A673 (cell line): Measurements from ENCODE around the gene ARMS2. TPM values are rescaled to one million over a fixed set of nuclear protein-coding genes. Genes with fewer than 3 reads are reported as not detected.

Source experiments
- BruUV-seq: library from RNA; stranded (reverse); fragments of 400-500 nt; replicated peaks from 2 replicates; lab custom pipeline; 2021; lab: Mats Ljungman, UMichigan
- CTCF ChIA-PET: fragments of 300-600 bp; sonication (Branson Sonifier 250); formaldehyde crosslinking; loops from one replicate; lab custom pipeline; 2022; ENCODE audit warnings: antibody characterized with exemption; lab: Charles Lee
- POLR2A ChIA-PET: fragments of 300-600 bp; sonication (Branson Sonifier 250); formaldehyde crosslinking; loops from one replicate; lab custom pipeline; 2022; ENCODE audit warnings: antibody characterized with exemption; ENCODE audit not compliant: low non-redundant PET; lab: Charles Lee
- DNase-seq: peaks from one replicate; pipeline ENCODE4 v3.0.0-alpha.2; 2015; ENCODE audit warnings: low spot score
- H3K27ac ChIP-seq: fragments of 200-600 bp; sonication (generic); 2 replicates; pipeline ENCODE4 v1.5.1; 2016; ENCODE audit warnings: mixed run types, low read depth, mild to moderate bottlenecking, mixed read lengths, antibody characterized with exemption, low read length; ENCODE audit not compliant: poor library complexity, severe bottlenecking
- H3K27me3 ChIP-seq: fragments of 200-600 bp; sonication (generic); replicated peaks from 2 replicates; pipeline ENCODE4 v1.6.1; 2017; ENCODE audit warnings: mixed run types, low read depth, mild to moderate bottlenecking, mixed read lengths, antibody characterized with exemption, low read length; ENCODE audit not compliant: insufficient read depth, poor library complexity
- H3K36me3 ChIP-seq: fragments of 200-600 bp; sonication (generic); 2 replicates; pipeline ENCODE4 v1.6.1; 2016; ENCODE audit warnings: mixed run types, mild to moderate bottlenecking, mixed read lengths, antibody characterized with exemption, low read length; ENCODE audit not compliant: insufficient read depth, poor library complexity, severe bottlenecking
- H3K4me1 ChIP-seq: fragments of 200-600 bp; sonication (generic); 2 replicates; pipeline ENCODE4 v1.6.1; 2017; ENCODE audit warnings: mixed run types, mild to moderate bottlenecking, mixed read lengths, antibody characterized with exemption, low read length; ENCODE audit not compliant: insufficient read depth, poor library complexity, severe bottlenecking
- H3K4me3 ChIP-seq: fragments of 200-600 bp; sonication (generic); 2 replicates; pipeline ENCODE4 v1.5.1; 2016; ENCODE audit warnings: low read depth, mixed run types, mild to moderate bottlenecking, mixed read lengths, low read length; ENCODE audit not compliant: poor library complexity, severe bottlenecking
- H3K9me3 ChIP-seq: fragments of 200-600 bp; sonication (generic); 2 replicates; pipeline ENCODE4 v1.6.1; 2016; ENCODE audit warnings: mixed run types, low read depth, mild to moderate bottlenecking, mixed read lengths, antibody characterized with exemption, low read length; ENCODE audit not compliant: poor library complexity, severe bottlenecking
- EZH2 ChIP-seq: fragments of 200-600 bp; sonication (generic); IDR thresholded peaks from 2 replicates; pipeline ENCODE4 v1.6.1; 2017; ENCODE audit warnings: borderline replicate concordance, low read depth, mild to moderate bottlenecking, mixed read lengths, antibody characterized with exemption, low read length; ENCODE audit not compliant: poor library complexity, severe bottlenecking
- intact Hi-C: fragments of 100-400 bp; cut with micrococcal nuclease; formaldehyde crosslinking; loops from one replicate; pipeline ENCODE4 v1.10.0; 2022; ENCODE audit not compliant: unreplicated experiment
- total RNA-seq: library from RNA; stranded (reverse); gene quantifications from 2 replicates; pipeline ENCODE4 v1.2.3, GENCODE V29; 2021
- TF ChIP-seq, protein P1 (sequence below): fragments of 300-800, 200-600 bp; sonication (generic); conservative IDR thresholded peaks from 2 replicates; pipeline ENCODE4 v1.5.1; 2017; ENCODE audit warnings: low read depth, mild to moderate bottlenecking, antibody characterized with exemption, low read length, moderate library complexity, mixed read lengths

The ARMS2 gene
- total RNA-seq, 1 experiment from 2014 or later, result not detected

DNA sequence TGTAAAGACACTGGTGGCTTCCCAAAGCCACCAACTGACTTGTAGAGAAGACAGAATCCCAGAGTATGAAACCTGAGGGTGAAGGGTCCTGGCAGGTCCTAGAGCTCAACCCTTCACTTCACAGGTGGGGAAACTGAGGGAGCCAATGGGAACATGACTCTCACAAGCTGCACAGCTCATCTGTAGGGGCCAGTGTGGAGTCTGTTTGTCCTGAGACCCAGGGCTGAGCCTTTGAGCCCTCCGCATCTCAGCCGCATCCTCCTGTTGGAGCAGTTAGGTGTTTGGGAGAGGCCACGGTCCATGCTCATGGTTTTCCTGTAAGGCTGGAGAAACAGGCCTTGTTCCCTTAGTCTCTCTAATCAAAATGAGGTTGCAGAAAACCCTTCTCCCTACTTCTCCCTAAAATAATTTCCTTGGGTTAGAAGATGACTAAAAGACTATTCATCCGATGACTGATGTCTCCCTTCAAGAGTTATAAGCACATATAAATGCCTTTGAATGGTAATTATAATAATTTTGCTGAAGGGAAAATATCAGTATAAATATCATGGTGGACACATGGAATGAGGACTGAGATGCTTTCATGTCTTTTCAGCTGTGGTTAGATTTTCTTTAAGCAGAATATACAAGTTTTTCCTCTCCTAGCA is 17.2 kb downstream of the ARMS2 start:
- H3K27ac ChIP-seq, result no peak overlapping the region
- CTCF ChIA-PET, result no interaction called here
- BruUV-seq, result no TSS peak
- H3K27me3 ChIP-seq, result peaks cover 13% of the 10 kb centered on the region
- no peak for TF ChIP-seq EZH2
- TF ChIP-seq, protein P1, sequence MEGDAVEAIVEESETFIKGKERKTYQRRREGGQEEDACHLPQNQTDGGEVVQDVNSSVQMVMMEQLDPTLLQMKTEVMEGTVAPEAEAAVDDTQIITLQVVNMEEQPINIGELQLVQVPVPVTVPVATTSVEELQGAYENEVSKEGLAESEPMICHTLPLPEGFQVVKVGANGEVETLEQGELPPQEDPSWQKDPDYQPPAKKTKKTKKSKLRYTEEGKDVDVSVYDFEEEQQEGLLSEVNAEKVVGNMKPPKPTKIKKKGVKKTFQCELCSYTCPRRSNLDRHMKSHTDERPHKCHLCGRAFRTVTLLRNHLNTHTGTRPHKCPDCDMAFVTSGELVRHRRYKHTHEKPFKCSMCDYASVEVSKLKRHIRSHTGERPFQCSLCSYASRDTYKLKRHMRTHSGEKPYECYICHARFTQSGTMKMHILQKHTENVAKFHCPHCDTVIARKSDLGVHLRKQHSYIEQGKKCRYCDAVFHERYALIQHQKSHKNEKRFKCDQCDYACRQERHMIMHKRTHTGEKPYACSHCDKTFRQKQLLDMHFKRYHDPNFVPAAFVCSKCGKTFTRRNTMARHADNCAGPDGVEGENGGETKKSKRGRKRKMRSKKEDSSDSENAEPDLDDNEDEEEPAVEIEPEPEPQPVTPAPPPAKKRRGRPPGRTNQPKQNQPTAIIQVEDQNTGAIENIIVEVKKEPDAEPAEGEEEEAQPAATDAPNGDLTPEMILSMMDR, result no peak
- no peak overlapping the region for H3K4me3 ChIP-seq
- intact Hi-C loops, result no loop called here
- H3K9me3 ChIP-seq, result no peaks in the 10 kb centered on the region
- POLR2A ChIA-PET, result no interaction called here
- H3K4me1 ChIP-seq, result no peaks in the 10 kb centered on the region
- no peaks in the 10 kb centered on the region for H3K36me3 ChIP-seq
- DNase-seq, result no peak

DNA sequence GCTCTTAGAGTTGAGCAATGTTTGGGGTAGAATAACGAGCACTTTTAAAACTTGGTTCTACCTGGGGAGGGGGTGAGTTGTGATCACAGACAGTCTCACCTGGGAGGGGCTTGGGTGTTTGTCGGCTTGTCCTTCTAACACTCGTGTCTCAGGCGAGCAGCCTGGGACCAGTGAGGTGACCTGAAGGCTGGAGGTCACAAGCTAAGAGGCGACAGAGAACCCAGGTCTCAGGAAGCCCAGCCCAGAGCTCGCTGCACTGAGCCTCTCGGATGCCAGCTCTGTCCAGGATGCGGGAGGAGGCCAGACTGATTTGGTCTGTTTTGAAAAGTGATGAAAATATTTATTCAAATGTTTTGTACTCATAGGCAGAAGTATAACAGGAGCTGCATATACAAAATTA is 18.7 kb downstream of the ARMS2 start:
- intact Hi-C loops, result no loop called here
- POLR2A ChIA-PET, result no interaction called here

DNA sequence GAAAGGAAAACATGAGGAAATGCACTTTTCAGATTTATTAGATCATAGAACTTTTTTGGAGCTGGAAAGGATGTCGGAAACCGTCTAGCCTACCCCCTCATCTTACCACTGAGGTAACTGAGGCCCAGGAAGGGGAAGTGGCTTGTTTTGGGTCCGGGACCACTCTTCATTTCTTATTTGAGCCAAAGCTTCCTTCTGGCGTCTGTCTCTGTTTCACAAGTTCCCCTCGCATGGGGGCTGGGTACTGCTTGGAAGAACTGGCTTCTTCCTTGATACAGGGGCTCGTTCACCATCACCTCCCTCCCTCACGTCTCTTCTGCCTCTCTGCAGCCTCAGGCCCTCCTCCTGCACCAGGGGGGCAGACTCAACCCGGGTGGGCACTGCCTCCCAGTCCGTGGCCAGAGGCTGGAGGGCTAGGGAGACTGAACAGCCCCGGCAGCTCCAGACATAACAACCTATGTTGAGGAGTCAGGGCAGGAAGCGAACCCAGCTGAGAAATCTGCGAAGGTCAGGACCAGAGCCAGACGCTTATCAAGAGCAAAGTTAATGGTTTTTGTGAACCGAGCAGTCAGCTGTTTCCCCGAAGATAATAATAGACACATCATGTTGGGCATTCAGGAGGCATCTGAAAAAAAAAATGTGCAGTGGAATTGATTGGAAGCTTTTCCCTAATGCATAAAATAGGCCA is 19.8 kb downstream of the ARMS2 start:
- no peak for DNase-seq
- H3K9me3 ChIP-seq, result no peaks in the 10 kb centered on the region
- no peak overlapping the region for H3K27ac ChIP-seq
- H3K4me3 ChIP-seq, result no peak overlapping the region
- H3K4me1 ChIP-seq, result no peaks in the 10 kb centered on the region
- CTCF ChIA-PET, result no interaction called here
- no TSS peak for BruUV-seq
- no peak for TF ChIP-seq EZH2
- TF ChIP-seq, protein P1, result no peak
- intact Hi-C loops, result no loop called here
- POLR2A ChIA-PET, result no interaction called here
- H3K36me3 ChIP-seq, result no peaks in the 10 kb centered on the region
- H3K27me3 ChIP-seq, result no peaks in the 10 kb centered on the region

More for the DNA sequence above, 18.7 kb downstream of the ARMS2 start:
- Histone ChIP-seq H3K4me1 (no peaks in the 10 kb centered on the region), H3K9me3 (no peaks in the 10 kb centered on the region), H3K4me3 (no peak overlapping the region), H3K36me3 (no peaks in the 10 kb centered on the region), H3K27me3 (no peaks in the 10 kb centered on the region), H3K27ac (no peak overlapping the region)
- no peak for TF ChIP-seq EZH2
- TF ChIP-seq, protein P1, result no peak
- CTCF ChIA-PET, result no interaction called here
- no peak for DNase-seq
- BruUV-seq, result no TSS peak
